NB4 (cell line): Measurements from ENCODE around the gene IKZF4.

Source experiments
- MAX ChIP-seq: IDR thresholded peaks from 2 replicates; pipeline ENCODE4 v1.6.1; 2011; ENCODE audit warnings: low read depth, low read length
- MYC ChIP-seq: IDR thresholded peaks from 2 replicates; pipeline ENCODE4 v1.6.1; 2011; ENCODE audit warnings: low read depth, low read length
- POLR2A ChIP-seq: IDR thresholded peaks from 2 replicates; pipeline ENCODE4 v1.6.1; 2011; ENCODE audit warnings: mild to moderate bottlenecking; ENCODE audit not compliant: insufficient read length; ENCODE audit errors: extremely low read depth
- TF ChIP-seq, protein P1 (sequence below): IDR thresholded peaks from one replicate; pipeline ENCODE4 v1.5.1; 2012; ENCODE audit warnings: low read depth, low read length

DNA sequence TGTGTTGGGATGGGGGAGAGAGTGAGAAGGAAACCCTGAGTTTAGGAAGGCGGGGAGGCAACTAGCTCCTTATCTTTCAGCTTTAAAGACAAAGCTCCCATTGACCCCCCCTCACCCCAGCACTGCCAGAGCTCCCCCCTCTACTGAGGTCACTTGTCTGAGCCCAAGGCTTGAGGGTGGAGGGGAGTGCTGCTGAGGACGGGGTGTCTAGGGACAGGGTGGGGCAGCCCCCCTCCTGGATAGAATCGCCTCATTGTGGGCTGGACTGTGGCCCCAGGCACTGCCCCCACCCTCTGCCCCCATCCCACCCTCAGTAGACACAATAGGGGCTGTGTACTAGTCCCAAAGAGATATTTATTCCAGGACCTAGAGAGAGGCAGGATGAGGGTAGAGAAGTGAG lies 62.1 kb downstream of the IKZF4 start:
- TF ChIP-seq POLR2A, result no peak
- no peak for TF ChIP-seq MYC
- TF ChIP-seq, protein P1, sequence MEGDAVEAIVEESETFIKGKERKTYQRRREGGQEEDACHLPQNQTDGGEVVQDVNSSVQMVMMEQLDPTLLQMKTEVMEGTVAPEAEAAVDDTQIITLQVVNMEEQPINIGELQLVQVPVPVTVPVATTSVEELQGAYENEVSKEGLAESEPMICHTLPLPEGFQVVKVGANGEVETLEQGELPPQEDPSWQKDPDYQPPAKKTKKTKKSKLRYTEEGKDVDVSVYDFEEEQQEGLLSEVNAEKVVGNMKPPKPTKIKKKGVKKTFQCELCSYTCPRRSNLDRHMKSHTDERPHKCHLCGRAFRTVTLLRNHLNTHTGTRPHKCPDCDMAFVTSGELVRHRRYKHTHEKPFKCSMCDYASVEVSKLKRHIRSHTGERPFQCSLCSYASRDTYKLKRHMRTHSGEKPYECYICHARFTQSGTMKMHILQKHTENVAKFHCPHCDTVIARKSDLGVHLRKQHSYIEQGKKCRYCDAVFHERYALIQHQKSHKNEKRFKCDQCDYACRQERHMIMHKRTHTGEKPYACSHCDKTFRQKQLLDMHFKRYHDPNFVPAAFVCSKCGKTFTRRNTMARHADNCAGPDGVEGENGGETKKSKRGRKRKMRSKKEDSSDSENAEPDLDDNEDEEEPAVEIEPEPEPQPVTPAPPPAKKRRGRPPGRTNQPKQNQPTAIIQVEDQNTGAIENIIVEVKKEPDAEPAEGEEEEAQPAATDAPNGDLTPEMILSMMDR, result no peak
- TF ChIP-seq MAX, result no peak
